Measurements from ENCODE around the gene ALPI. TPM values are rescaled to one million over a fixed set of nuclear protein-coding genes. Genes with fewer than 3 reads are reported as not detected.

Gene ALPI
- total and polyA plus RNA-seq, 10 donors: not detected

DNA sequence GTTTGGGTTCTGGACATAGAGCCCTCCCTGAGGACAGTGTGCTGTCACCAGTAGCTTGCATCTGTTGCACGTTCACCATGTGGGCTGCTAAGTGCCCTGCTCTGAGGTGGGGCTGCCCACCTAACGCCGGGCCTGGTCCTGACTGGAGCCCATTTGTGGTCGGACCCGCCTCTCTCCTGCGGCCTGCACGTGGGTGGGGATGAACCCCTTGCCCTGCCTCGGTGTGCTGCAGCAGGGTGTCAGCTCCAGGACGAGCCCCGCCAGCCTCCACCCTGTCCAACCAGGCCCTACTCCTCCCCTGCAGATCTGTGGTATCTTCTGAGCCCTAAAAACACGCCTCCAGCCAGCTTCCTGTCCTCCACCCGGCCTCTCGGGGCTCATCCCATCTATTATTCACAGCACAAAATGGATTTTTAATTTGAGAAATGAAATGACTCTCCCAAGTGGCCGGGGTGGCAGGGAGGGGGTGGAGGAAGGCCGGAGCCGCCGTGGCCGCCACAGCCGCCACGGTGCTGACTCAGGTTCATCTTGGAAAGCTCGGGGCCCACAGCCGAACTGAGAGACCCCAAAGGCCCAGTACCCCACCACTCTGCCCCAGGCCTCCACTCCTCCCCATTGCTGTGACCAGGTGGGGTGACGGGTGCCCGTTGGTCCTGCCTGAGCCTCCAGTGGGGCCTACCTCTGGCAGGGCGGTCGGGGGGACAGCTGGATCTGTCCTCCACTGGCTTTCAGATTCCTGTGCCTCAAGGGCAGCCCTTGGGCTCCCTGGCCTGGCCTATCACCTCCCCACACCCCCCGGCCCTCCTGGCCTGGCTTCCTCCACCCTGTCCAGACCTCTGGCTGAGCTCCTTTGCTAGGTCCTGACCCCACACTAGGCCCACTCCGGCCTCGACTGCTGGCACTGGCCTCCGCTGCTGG, 34.5 kb downstream of the ALPI start:
- DNase-seq: peak; percentile 67
- intact Hi-C loops (cut with DNase I; ENCODE audit: low total_unique reads): no loop called here
- Histone ChIP-seq H3K9me3 (no peaks in the 10 kb centered on the region), H3K4me3 (no peak overlapping the region), H3K27me3 (replicated peaks in 1 of 7) (peaks cover 0 to 67% (median 36%) of the 10 kb centered on the region in 7 donors), H3K27ac (no peak overlapping the region), H3K36me3 (no peaks in the 10 kb centered on the region), H3K4me1 (peaks cover 9 to 27% (median 23%) of the 10 kb centered on the region in 6 donors)
- TF ChIP-seq, protein P1, sequence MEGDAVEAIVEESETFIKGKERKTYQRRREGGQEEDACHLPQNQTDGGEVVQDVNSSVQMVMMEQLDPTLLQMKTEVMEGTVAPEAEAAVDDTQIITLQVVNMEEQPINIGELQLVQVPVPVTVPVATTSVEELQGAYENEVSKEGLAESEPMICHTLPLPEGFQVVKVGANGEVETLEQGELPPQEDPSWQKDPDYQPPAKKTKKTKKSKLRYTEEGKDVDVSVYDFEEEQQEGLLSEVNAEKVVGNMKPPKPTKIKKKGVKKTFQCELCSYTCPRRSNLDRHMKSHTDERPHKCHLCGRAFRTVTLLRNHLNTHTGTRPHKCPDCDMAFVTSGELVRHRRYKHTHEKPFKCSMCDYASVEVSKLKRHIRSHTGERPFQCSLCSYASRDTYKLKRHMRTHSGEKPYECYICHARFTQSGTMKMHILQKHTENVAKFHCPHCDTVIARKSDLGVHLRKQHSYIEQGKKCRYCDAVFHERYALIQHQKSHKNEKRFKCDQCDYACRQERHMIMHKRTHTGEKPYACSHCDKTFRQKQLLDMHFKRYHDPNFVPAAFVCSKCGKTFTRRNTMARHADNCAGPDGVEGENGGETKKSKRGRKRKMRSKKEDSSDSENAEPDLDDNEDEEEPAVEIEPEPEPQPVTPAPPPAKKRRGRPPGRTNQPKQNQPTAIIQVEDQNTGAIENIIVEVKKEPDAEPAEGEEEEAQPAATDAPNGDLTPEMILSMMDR (IDR thresholded peaks at IDR 0.05 in 8 of 11, conservative IDR thresholded peaks at IDR 0.05 in 3 of 11): no peak
- TF ChIP-seq POLR2A (IDR thresholded peaks at IDR 0.05): no peak
- no peak for TF ChIP-seq POLR2AphosphoS5 (IDR thresholded peaks at IDR 0.05)
- 78 to 90% (median 87%) methylated on average over 29 to 30 of the region's 30 CpGs for WGBS, 5 donors

DNA sequence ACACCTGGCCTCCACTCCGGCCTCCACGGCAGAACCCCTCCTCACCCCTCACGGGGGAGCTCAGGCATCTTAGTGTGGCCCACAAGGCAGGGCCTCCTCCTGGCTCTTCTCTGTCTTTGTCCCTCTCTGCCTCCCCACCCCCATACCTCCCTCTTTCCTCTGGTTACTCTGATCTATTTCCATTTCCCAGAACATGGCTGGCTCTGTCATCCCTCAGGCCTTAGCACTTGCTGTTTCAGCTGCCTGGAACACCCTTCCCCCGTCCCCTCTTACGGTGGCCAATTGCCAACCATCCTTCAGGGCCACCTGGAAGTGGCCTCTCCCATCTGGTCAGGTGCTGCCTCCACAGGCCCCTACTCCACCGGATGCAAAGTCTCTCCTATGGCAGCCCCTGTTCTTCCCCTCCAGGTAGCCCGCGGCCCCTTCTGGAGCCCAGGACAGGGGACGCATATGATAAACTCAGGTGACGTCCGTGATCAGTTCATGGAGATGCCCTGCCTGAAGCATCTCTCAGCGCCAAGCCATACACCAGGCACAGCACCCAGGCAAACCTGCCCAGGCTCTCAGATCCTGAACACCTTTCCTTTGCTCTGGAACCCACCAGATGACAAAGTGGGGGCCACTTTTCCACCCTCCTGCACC, 35.3 kb downstream of the ALPI start:
- H3K27ac ChIP-seq: no peak overlapping the region
- no peaks in the 10 kb centered on the region for H3K9me3 ChIP-seq
- intact Hi-C loops (cut with DNase I; ENCODE audit: low total_unique reads): no loop called here
- no peak overlapping the region for H3K4me3 ChIP-seq
- TF ChIP-seq, protein P1 (IDR thresholded peaks at IDR 0.05 in 8 of 11, conservative IDR thresholded peaks at IDR 0.05 in 3 of 11): no peak
- no peak for TF ChIP-seq POLR2AphosphoS5 (IDR thresholded peaks at IDR 0.05)
- TF ChIP-seq POLR2A (IDR thresholded peaks at IDR 0.05): no peak
- DNase-seq: peak; percentile 43
- H3K36me3 ChIP-seq: no peaks in the 10 kb centered on the region
- peaks cover 0 to 60% (median 29%) of the 10 kb centered on the region in 7 donors for H3K27me3 ChIP-seq (replicated peaks in 1 of 7)
- peaks cover 9 to 19% (median 15%) of the 10 kb centered on the region in 6 donors for H3K4me1 ChIP-seq
- 83 to 97% (median 91%) methylated on average over 12 of the region's 12 CpGs for WGBS, 5 donors

DNA sequence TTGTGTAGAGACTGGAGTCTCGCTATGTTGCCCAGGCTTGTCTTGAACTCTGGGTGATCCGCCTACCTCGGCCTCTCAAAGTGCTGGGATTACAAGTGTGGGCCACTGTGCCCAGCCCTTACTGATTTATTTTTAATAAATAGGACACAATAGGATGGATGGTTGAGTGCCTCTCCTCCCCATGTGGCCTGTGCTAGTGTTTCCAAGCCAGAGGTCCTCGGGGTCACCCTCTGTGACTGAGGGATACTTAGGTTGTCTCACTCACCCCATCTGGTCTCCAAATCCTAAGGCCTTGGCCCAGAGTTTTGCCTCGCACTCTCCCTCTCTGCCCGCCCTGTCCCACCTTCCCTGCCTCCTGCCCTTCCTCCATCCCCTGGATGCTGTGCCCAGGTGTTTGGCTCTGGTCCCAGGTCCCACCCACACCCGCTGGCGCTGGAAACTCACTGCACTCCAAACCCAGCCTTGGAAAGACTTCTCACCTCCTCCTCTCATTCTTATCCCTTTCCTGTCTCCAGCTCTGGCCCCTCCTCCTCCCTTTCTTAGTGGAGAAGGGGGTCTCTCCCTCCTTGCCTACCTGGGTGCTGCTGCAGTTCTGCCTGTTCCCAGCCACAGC, 36.4 kb downstream of the ALPI start:
- DNase-seq: peak; percentile 29
- intact Hi-C loops (cut with DNase I; ENCODE audit: low total_unique reads): no loop called here
- no peaks in the 10 kb centered on the region for H3K36me3 ChIP-seq
- peaks cover 0 to 56% (median 18%) of the 10 kb centered on the region in 7 donors for H3K27me3 ChIP-seq (replicated peaks in 1 of 7)
- no peaks in the 10 kb centered on the region for H3K9me3 ChIP-seq
- H3K27ac ChIP-seq: no peak overlapping the region
- TF ChIP-seq POLR2A (IDR thresholded peaks at IDR 0.05): no peak
- TF ChIP-seq, protein P1 (IDR thresholded peaks at IDR 0.05 in 8 of 11, conservative IDR thresholded peaks at IDR 0.05 in 3 of 11): no peak
- no peak for TF ChIP-seq POLR2AphosphoS5 (IDR thresholded peaks at IDR 0.05)
- peaks cover under 1 to 8% (median 4%) of the 10 kb centered on the region in 6 donors for H3K4me1 ChIP-seq
- H3K4me3 ChIP-seq: no peak overlapping the region
- WGBS, 5 donors: 70 to 83% (median 74%) methylated on average over 8 of the region's 8 CpGs
